Fibroblast of lung (primary cell): ENCODE measurements around the gene CYP3A5.
"Not testable (repeated sequence)": the region's sequence is repeated elsewhere in the genome, so short reads cannot be mapped to it uniquely, and the experiment has no call there.

Experiments
- CTCF ChIP-seq, 2 donors: IDR thresholded peaks in 1 of 2; conservative IDR thresholded peaks in 1 of 2; 1 replicate in 1 of 2; 2 replicates in 1 of 2; pipeline ENCODE4 v1.5.1; 2011 to 2012; ENCODE audit warnings: low read length in 2 of 2, control low read depth in 1 of 2, inconsistent platforms in 1 of 2, low read depth in 1 of 2, mild to moderate bottlenecking in 1 of 2
- EZH2 ChIP-seq: IDR thresholded peaks from 2 replicates; pipeline ENCODE4 v1.5.1; 2012; ENCODE audit warnings: low read length, control low read depth, mild to moderate bottlenecking; ENCODE audit errors: missing control alignments

GRCh38 chr7:99691658-99692057, 11.9 kb upstream of the CYP3A5 start:
- not testable (repeated sequence) for TF ChIP-seq CTCF (conservative IDR thresholded peaks at IDR 0.05 in 1 of 2, IDR thresholded peaks at IDR 0.05 in 1 of 2; ENCODE audit: low read depth in 1 of 2, low read length in 2 of 2); EZH2
